H1 (cell line): ENCODE measurements around the gene KCTD16.

Source experiments
- ATF2 ChIP-seq: IDR thresholded peaks from 2 replicates; pipeline ENCODE4 v1.6.1; 2012; ENCODE audit warnings: low read length, inconsistent platforms
- CTCF ChIP-seq, 3 experiments: IDR thresholded peaks; 1 replicate in 2 of 3; 2 replicates in 1 of 3; pipeline versions ENCODE4 v1.5.1 to v1.6.1; 2011; ENCODE audit warnings: low read length in 3 of 3, mild to moderate bottlenecking in 3 of 3, inconsistent platforms in 2 of 3, low read depth in 1 of 3, moderate library complexity in 1 of 3; ENCODE audit not compliant: insufficient read depth in 1 of 3; ENCODE audit errors: control extremely low read depth in 1 of 3
- EP300 ChIP-seq, 2 experiments: IDR thresholded peaks; 1 replicate in 1 of 2; 2 replicates in 1 of 2; pipeline ENCODE4 v1.6.1; 2011 to 2012; ENCODE audit warnings: low read depth in 2 of 2, low read length in 2 of 2, mild to moderate bottlenecking in 2 of 2, borderline replicate concordance in 1 of 2, inconsistent platforms in 1 of 2, moderate library complexity in 1 of 2
- FOSL1 ChIP-seq: IDR thresholded peaks from 2 replicates; pipeline ENCODE4 v1.6.1; 2011; ENCODE audit warnings: mild to moderate bottlenecking, low read depth, low read length, moderate library complexity; ENCODE audit not compliant: insufficient read depth
- HDAC2 ChIP-seq, 2 experiments: fragments of 300-600 bp in 1 of 2; sonication (generic) in 1 of 2; IDR thresholded peaks; 2 replicates each; pipeline ENCODE4 v1.6.1; 2011 to 2012; ENCODE audit warnings: low read depth in 2 of 2, low read length in 2 of 2, mild to moderate bottlenecking in 2 of 2, moderate library complexity in 2 of 2, borderline replicate concordance in 1 of 2, inconsistent platforms in 1 of 2
- MAFK ChIP-seq: IDR thresholded peaks from 2 replicates; pipeline ENCODE4 v1.6.1; 2012; ENCODE audit warnings: low read depth, mild to moderate bottlenecking, improper control_type of control experiment, low read length
- POLR2A ChIP-seq, 2 experiments: IDR thresholded peaks; 1 replicate in 1 of 2; 2 replicates in 1 of 2; pipeline ENCODE4 v1.6.1; 2011; ENCODE audit warnings: low read depth in 2 of 2, low read length in 2 of 2, mild to moderate bottlenecking in 2 of 2; ENCODE audit errors: control extremely low read depth in 1 of 2
- POLR2AphosphoS5 ChIP-seq: IDR thresholded peaks from 2 replicates; pipeline ENCODE4 v1.6.1; 2011; ENCODE audit warnings: low read depth, low read length
- SIN3A ChIP-seq, 2 experiments: IDR thresholded peaks in 1 of 2; conservative IDR thresholded peaks in 1 of 2; 2 replicates each; pipeline ENCODE4 v1.6.1; 2011 to 2012; ENCODE audit warnings: low read length in 2 of 2, improper control_type of control experiment in 1 of 2, low read depth in 1 of 2, mild to moderate bottlenecking in 1 of 2
- SP1 ChIP-seq: IDR thresholded peaks from 2 replicates; pipeline ENCODE4 v1.6.1; 2011; ENCODE audit warnings: low read depth, low read length
- SUZ12 ChIP-seq: fragments of 200-600 bp; sonication (generic); IDR thresholded peaks from 2 replicates; pipeline ENCODE4 v1.6.1; 2012; ENCODE audit warnings: mild to moderate bottlenecking, inconsistent platforms, low read length, moderate library complexity, mixed read lengths

GRCh38 chr5:144308174-144308573, 137.5 kb downstream of the KCTD16 start:
- TF ChIP-seq CTCF (IDR thresholded peaks at IDR 0.05; ENCODE audit: control extremely low read depth in 1 of 3, insufficient read depth in 1 of 3, low read depth in 1 of 3, low read length in 3 of 3) (no peak), SIN3A (conservative IDR thresholded peaks at IDR 0.05 in 1 of 2, IDR thresholded peaks at IDR 0.05 in 1 of 2; ENCODE audit: low read depth in 1 of 2, low read length in 2 of 2) (no peak), ATF2 (no peak), EP300 (IDR thresholded peaks at IDR 0.05; ENCODE audit: borderline replicate concordance in 1 of 2, low read depth in 2 of 2, low read length in 2 of 2) (no peak), FOSL1 (no peak), SP1 (no peak), SUZ12 (no peak), MAFK (no peak), POLR2AphosphoS5 (no peak), HDAC2 (IDR thresholded peaks at IDR 0.05; ENCODE audit: borderline replicate concordance in 1 of 2, low read depth in 2 of 2, low read length in 2 of 2) (no peak), POLR2A (IDR thresholded peaks at IDR 0.05; ENCODE audit: control extremely low read depth in 1 of 2, low read depth in 2 of 2, low read length in 2 of 2) (no peak)
